ENCODE data around the gene CCDC9.

CCDC9 gene

GRCh38 chr19:47303966-47304365 is 47.6 kb downstream of the CCDC9 start:
- H3K4me1 ChIP-seq (ENCODE audit: control insufficient read depth, insufficient read depth, low read length): no peaks in the 10 kb centered on the region
- H3K27ac ChIP-seq (ENCODE audit: low read depth, low read length): no peak overlapping the region
- H3K27me3 ChIP-seq (ENCODE audit: control insufficient read depth, insufficient read depth, low read length): no peaks in the 10 kb centered on the region
- H3K4me3 ChIP-seq (ENCODE audit: low read length): no peak overlapping the region
- H3K9ac ChIP-seq (ENCODE audit: low read length): no peak overlapping the region
- H3K36me3 ChIP-seq (ENCODE audit: control insufficient read depth, insufficient read depth, low read length): no peaks in the 10 kb centered on the region

DNA sequence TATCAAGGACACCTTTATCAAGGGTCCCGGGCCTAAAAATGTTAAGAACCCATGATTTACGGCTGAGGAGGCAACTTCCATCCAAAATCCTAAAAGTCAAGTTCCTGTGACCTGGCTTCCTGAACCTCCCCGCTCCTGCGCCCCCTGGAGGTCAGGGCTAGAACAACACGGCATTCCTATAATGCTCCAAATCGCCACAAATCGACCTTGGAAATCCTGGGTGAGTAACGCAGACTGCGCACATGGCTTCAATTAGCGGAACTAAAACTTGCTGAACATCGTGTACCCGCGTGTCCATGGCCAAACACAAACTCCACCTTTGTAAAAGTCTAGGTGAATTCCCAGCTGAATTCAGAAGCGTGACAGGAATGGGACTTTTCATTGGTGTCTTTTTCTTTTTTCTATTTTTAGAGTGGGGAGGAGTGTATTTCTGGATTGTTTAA is 49.0 kb downstream of the CCDC9 start:
- Histone ChIP-seq H3K36me3 (ENCODE audit: control insufficient read depth, insufficient read depth, low read length) (no peaks in the 10 kb centered on the region), H3K9ac (ENCODE audit: low read length) (no peak overlapping the region), H3K4me3 (ENCODE audit: low read length) (no peak overlapping the region), H3K27ac (ENCODE audit: low read depth, low read length) (no peak overlapping the region), H3K27me3 (ENCODE audit: control insufficient read depth, insufficient read depth, low read length) (no peaks in the 10 kb centered on the region), H3K4me1 (ENCODE audit: control insufficient read depth, insufficient read depth, low read length) (no peaks in the 10 kb centered on the region)

DNA sequence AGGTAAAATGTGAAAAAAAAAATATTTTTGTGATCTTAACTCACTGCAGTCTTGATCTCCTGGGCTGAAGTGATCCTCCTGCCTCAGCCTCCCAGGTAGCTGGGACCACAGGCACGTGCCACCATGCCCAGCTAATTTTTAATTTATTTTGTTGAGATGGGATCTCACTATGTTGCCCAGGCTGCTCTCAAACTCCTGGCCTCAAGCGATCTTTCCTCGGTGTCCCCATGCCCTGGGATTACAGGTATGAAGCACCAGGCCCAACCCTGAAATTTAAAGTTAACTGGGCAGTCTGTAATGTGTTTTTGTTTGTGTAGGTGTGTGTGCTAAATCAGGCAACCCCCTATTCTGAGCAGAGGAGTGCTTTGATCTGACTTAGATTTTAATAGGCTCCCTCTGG is 50.0 kb downstream of the CCDC9 start:
- H3K27ac ChIP-seq (ENCODE audit: low read depth, low read length): no peak overlapping the region
- H3K4me3 ChIP-seq (ENCODE audit: low read length): no peak overlapping the region
- H3K36me3 ChIP-seq (ENCODE audit: control insufficient read depth, insufficient read depth, low read length): no peaks in the 10 kb centered on the region
- H3K4me1 ChIP-seq (ENCODE audit: control insufficient read depth, insufficient read depth, low read length): no peaks in the 10 kb centered on the region
- H3K9ac ChIP-seq (ENCODE audit: low read length): no peak overlapping the region
- no peaks in the 10 kb centered on the region for H3K27me3 ChIP-seq (ENCODE audit: control insufficient read depth, insufficient read depth, low read length)

DNA sequence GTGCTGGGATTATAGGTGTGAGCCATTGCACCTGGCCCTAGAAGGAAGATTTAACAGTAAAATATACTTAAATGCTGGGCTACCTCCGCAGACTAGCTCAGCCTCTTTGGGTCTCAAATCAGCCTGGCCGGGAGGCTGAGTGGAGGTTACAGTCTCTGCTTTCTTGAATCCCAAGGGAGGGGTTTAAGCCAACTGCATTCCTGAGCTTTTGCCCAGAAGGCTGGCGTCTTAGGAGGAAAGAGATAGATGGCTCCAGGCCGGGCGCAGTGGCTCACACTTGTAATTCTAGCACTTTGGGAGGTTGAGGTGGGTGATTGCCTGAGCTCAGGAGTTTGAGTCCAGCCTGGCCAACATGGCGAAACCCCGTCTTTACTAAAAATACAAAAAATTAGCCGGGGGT is 52.7 kb downstream of the CCDC9 start:
- no peaks in the 10 kb centered on the region for H3K36me3 ChIP-seq (ENCODE audit: control insufficient read depth, insufficient read depth, low read length)
- no peaks in the 10 kb centered on the region for H3K27me3 ChIP-seq (ENCODE audit: control insufficient read depth, insufficient read depth, low read length)
- no peaks in the 10 kb centered on the region for H3K4me1 ChIP-seq (ENCODE audit: control insufficient read depth, insufficient read depth, low read length)
- no peak overlapping the region for H3K4me3 ChIP-seq (ENCODE audit: low read length)
- H3K9ac ChIP-seq (ENCODE audit: low read length): no peak overlapping the region
- H3K27ac ChIP-seq (ENCODE audit: low read depth, low read length): no peak overlapping the region

DNA sequence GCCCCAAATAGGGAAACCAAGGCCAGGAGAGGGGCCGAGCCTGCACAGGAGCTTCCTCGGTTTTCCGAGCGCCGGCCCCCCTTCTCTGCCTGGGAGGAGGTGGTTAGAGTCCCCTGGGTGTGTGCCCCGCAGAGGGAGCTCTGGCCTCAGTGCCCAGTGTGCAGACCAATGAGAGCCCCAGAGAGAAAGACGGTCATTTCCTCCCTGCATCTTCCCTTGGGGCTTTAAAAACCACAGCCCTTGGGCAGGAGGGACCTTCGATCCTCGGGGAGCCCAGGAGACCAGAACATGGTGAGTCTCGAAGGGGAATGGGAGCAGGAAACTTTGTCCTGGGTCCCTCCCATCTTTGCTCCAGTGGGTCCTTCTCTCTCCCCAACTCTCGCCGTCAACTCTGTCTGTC is 53.3 kb downstream of the CCDC9 start, which contains the start of gene C5AR1:
C5AR1 (plus strand) TSS at position 254 of the 400 bp plus-strand sequence; CDS start at position 289, 35 bp downstream.
- no peaks in the 10 kb centered on the region for H3K27me3 ChIP-seq (ENCODE audit: control insufficient read depth, insufficient read depth, low read length)
- no peak within 1 kb of the TSS for H3K4me3 ChIP-seq (ENCODE audit: low read length)
- no peaks in the 10 kb centered on the region for H3K36me3 ChIP-seq (ENCODE audit: control insufficient read depth, insufficient read depth, low read length)
- H3K27ac ChIP-seq (ENCODE audit: low read depth, low read length): no peak within 1 kb of the TSS
- H3K9ac ChIP-seq (ENCODE audit: low read length): no peak within 1 kb of the TSS
- no peaks in the 10 kb centered on the region for H3K4me1 ChIP-seq (ENCODE audit: control insufficient read depth, insufficient read depth, low read length)

DNA sequence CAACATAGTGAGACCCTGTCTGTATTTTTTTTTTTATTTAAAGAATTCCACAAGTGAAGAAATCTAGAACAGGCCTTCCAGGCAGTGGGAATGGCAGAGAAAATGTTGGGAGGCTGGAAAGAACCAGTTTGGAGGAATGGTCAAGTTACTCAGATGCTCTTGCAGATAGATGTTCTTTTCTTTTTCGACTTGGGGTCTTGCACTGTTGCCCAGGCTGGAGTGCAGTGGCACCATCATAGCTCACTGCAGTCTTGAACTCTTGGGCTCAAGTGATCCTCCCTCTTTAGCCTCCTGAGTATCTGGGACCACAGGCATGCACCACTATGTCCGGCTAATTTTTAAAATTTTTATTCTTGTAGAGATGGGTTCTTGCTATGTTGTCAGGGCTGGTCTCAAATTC is 54.0 kb downstream of the CCDC9 start:
- no peak overlapping the region for H3K9ac ChIP-seq (ENCODE audit: low read length)
- no peaks in the 10 kb centered on the region for H3K4me1 ChIP-seq (ENCODE audit: control insufficient read depth, insufficient read depth, low read length)
- H3K36me3 ChIP-seq (ENCODE audit: control insufficient read depth, insufficient read depth, low read length): no peaks in the 10 kb centered on the region
- no peak overlapping the region for H3K4me3 ChIP-seq (ENCODE audit: low read length)
- H3K27me3 ChIP-seq (ENCODE audit: control insufficient read depth, insufficient read depth, low read length): no peaks in the 10 kb centered on the region
- no peak overlapping the region for H3K27ac ChIP-seq (ENCODE audit: low read depth, low read length)

DNA sequence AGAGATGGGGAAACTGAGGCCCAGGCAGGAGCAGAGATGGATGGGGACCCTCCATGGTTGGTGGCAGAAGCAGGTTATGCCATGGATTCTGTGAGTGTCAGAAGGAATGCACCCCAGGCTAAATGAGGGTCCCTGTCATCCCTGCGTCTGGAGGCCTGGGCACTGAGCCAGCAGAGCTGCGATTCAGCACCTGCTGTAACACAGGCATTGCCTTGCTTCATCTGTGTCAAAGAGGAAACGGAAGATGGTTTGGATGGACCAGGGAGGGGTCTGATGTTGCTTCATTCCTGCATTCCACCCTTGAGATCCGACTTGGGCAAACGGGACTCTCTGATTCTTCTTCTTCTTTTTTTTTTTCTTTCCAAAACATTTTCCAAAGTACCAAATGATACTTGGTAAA is 54.5 kb downstream of the CCDC9 start:
- no peaks in the 10 kb centered on the region for H3K27me3 ChIP-seq (ENCODE audit: control insufficient read depth, insufficient read depth, low read length)
- H3K4me1 ChIP-seq (ENCODE audit: control insufficient read depth, insufficient read depth, low read length): no peaks in the 10 kb centered on the region
- no peak overlapping the region for H3K27ac ChIP-seq (ENCODE audit: low read depth, low read length)
- no peak overlapping the region for H3K4me3 ChIP-seq (ENCODE audit: low read length)
- H3K9ac ChIP-seq (ENCODE audit: low read length): no peak overlapping the region
- H3K36me3 ChIP-seq (ENCODE audit: control insufficient read depth, insufficient read depth, low read length): no peaks in the 10 kb centered on the region

DNA sequence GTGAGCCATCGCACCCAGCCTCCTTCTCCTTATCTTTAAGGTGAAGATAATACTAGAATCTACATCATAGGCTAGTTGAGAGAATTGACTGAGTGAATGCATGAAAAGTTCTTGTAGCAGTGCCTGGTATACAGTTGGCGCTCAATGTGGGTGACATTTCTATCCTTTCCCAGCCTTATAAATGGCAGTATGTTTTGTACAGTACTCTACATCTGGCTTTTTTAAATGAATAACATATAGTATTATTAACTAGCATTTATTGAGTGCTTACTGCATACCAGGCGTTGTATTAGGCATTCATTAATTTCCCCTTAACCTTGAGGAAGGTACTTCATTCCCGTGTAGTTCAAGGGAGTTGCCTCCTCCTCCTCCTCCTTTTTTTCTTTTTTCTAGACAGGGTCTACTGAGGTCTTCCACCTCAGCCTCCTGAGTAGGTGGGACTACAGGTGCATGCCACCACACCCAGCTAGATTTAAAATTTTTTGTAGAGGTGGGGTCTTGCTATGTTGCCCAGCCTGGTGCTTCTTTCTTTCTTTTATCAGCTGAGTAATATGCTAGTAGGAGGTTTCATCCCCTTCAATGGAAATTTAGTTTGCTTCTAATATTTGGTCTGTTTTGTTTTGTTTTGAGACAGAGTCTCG is 56.2 kb downstream of the CCDC9 start:
- Histone ChIP-seq H3K36me3 (ENCODE audit: control insufficient read depth, insufficient read depth, low read length) (no peaks in the 10 kb centered on the region), H3K4me3 (ENCODE audit: low read length) (no peak overlapping the region), H3K27me3 (ENCODE audit: control insufficient read depth, insufficient read depth, low read length) (no peaks in the 10 kb centered on the region), H3K9ac (ENCODE audit: low read length) (no peak overlapping the region), H3K27ac (ENCODE audit: low read depth, low read length) (no peak overlapping the region), H3K4me1 (ENCODE audit: control insufficient read depth, insufficient read depth, low read length) (no peaks in the 10 kb centered on the region)

DNA sequence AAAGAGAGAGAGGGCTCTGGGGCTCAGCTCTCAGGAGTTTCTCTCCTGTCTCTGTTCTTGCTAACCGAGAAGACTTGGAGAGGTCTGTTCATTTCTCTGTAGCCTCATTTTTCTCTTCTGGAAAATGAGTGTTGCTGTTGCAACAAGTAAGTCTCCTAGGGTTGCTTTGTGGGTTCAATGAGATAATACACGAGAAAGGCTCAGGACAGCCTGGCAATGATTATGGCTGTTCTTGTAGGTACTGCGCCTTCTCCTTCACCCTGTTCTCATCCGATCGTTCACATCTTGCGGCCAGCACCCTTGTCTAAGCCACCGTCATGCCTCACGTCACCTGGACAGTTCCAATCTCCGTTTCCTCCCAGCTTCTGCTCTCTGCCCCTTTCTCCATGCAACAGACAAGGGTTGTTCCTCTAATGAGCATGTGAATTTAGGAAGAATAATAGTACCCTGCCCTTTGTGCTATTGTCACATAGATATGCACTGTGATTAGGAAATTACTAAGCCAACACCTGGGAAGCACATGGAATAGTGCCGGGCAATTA is 57.5 kb downstream of the CCDC9 start:
- Histone ChIP-seq H3K27me3 (ENCODE audit: control insufficient read depth, insufficient read depth, low read length) (no peaks in the 10 kb centered on the region), H3K9ac (ENCODE audit: low read length) (no peak overlapping the region), H3K27ac (ENCODE audit: low read depth, low read length) (no peak overlapping the region), H3K4me1 (ENCODE audit: control insufficient read depth, insufficient read depth, low read length) (no peaks in the 10 kb centered on the region), H3K36me3 (ENCODE audit: control insufficient read depth, insufficient read depth, low read length) (no peaks in the 10 kb centered on the region), H3K4me3 (ENCODE audit: low read length) (no peak overlapping the region)

DNA sequence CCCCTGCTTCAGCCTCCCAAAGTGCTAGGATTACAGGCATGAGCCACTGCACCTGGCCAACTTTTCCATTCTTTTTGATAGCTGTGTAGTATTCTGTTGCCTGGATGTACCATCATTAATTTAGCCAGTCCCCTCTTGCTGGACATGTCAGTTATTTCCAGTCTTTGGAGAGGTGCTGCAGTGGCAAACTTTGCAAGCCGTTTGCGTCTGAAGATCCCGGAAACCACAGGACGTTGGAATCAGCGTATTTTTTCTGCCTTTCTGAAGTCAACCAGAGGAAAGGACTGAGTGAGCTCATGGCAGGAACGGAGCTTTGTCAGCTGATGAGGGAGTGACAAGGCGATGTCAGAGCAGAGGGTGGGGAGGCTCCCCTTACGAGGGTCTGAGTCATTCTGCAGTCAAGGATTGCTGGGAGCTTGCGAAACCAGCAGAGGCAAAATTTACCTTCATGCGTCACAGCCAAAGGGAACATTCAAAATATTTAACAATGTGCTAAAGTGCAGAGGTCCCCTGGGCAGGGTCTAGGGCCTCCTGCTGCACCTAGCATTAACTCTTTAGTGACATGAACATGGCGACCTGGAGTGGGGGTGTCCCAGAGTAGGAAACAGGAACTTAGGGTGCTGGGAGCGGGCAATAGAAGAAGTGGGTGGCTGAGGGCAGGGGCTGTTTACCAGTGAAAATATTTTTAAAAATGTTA is 58.9 kb downstream of the CCDC9 start:
- H3K9ac ChIP-seq (ENCODE audit: low read length): no peak overlapping the region
- H3K27me3 ChIP-seq (ENCODE audit: control insufficient read depth, insufficient read depth, low read length): no peaks in the 10 kb centered on the region
- H3K27ac ChIP-seq (ENCODE audit: low read depth, low read length): no peak overlapping the region
- H3K4me3 ChIP-seq (ENCODE audit: low read length): no peak overlapping the region
- H3K36me3 ChIP-seq (ENCODE audit: control insufficient read depth, insufficient read depth, low read length): peaks cover 3% of the 10 kb centered on the region
- H3K4me1 ChIP-seq (ENCODE audit: control insufficient read depth, insufficient read depth, low read length): no peaks in the 10 kb centered on the region

- Histone ChIP-seq H3K4me1 (ENCODE audit: control insufficient read depth, insufficient read depth, low read length) (no peaks in the 10 kb centered on the region), H3K27me3 (ENCODE audit: control insufficient read depth, insufficient read depth, low read length) (no peaks in the 10 kb centered on the region), H3K27ac (ENCODE audit: low read depth, low read length) (no peak overlapping the region), H3K4me3 (ENCODE audit: low read length) (no peak overlapping the region), H3K9ac (ENCODE audit: low read length) (no peak overlapping the region), H3K36me3 (ENCODE audit: control insufficient read depth, insufficient read depth, low read length) (peaks cover 3% of the 10 kb centered on the region)
These were observed 60.2 kb downstream of the CCDC9 start for GRCh38 chr19:47316513-47316912.

DNA sequence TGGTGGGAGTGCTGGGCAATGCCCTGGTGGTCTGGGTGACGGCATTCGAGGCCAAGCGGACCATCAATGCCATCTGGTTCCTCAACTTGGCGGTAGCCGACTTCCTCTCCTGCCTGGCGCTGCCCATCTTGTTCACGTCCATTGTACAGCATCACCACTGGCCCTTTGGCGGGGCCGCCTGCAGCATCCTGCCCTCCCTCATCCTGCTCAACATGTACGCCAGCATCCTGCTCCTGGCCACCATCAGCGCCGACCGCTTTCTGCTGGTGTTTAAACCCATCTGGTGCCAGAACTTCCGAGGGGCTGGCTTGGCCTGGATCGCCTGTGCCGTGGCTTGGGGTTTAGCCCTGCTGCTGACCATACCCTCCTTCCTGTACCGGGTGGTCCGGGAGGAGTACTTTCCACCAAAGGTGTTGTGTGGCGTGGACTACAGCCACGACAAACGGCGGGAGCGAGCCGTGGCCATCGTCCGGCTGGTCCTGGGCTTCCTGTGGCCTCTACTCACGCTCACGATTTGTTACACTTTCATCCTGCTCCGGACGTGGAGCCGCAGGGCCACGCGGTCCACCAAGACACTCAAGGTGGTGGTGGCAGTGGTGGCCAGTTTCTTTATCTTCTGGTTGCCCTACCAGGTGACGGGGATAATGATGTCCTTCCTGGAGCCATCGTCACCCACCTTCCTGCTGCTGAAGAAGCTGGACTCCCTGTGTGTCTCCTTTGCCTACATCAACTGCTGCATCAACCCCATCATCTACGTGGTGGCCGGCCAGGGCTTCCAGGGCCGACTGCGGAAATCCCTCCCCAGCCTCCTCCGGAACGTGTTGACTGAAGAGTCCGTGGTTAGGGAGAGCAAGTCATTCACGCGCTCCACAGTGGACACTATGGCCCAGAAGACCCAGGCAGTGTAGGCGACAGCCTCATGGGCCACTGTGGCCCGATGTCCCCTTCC is 63.9 kb downstream of the CCDC9 start:
- no peaks in the 10 kb centered on the region for H3K27me3 ChIP-seq (ENCODE audit: control insufficient read depth, insufficient read depth, low read length)

More for the DNA sequence above, 63.9 kb downstream of the CCDC9 start:
- Histone ChIP-seq H3K27ac (ENCODE audit: low read depth, low read length) (no peak overlapping the region), H3K4me1 (ENCODE audit: control insufficient read depth, insufficient read depth, low read length) (no peaks in the 10 kb centered on the region), H3K36me3 (ENCODE audit: control insufficient read depth, insufficient read depth, low read length) (peaks cover 3% of the 10 kb centered on the region), H3K9ac (ENCODE audit: low read length) (no peak overlapping the region), H3K4me3 (ENCODE audit: low read length) (no peak overlapping the region)

Measured in rectal smooth muscle tissue (tissue), 1 donor.